ENCODE data around the gene SMIM14. TPM values are rescaled to one million over a fixed set of nuclear protein-coding genes. Genes with fewer than 3 reads are reported as not detected.
"Not testable (repeated sequence)": the region's sequence is repeated elsewhere in the genome, so short reads cannot be mapped to it uniquely, and the experiment has no call there.

Gene SMIM14
- polyA plus RNA-seq, 3 donors, result 55.0 to 60.8 (median 60.2) TPM

DNA sequence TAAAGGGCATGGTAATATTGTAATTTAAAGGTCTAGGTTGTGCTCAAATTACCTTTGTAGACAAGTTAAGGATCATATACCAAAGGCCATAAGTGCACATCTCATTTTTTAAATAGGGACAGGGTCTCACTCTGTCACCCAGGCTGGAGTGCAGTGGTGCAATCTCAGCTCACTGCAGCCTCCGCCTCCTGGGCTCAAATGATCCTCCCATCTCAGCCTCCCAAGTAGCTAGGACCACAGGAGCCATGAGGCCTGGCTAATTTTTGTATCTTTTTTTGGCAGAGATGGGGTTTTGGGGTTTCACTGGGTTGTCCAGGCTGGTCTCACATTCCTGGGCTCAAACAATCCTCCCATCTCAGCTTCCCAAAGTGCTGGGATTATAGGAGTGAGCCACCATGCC is 124.4 kb downstream of the SMIM14 start:
- not testable (repeated sequence) for DNase-seq (ENCODE audit: low read depth in 3 of 3, low spot score in 2 of 3)

DNA sequence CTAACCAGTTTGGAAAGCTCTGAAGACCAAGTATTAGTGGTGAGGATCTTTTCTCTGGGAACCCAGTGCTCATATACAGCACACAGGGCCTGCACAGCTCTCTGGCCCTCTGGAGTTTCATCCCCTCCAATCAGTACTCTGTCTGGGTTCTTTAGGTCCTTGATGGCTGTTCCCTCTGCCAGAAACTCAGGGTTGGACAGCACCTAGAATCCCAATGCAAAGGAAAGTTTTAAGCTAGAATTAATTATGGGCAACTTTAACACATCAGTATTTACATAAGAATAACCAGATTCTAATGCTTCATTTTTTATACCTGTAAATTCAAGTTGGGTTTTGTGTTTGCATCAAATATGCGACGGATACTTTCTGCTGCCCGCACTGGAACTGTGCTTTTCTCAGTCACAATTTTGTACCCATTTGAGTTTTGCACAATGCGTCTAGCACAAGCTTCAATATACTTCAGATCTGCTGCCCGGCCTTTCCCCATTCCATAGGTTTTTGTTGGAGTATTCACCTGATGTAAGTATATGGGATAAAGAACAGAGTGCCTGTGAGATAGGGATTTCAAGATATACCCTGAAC is 128.2 kb downstream of the SMIM14 start:
- DNase-seq (ENCODE audit: low read depth in 3 of 3, low spot score in 2 of 3), result no peak

DNA sequence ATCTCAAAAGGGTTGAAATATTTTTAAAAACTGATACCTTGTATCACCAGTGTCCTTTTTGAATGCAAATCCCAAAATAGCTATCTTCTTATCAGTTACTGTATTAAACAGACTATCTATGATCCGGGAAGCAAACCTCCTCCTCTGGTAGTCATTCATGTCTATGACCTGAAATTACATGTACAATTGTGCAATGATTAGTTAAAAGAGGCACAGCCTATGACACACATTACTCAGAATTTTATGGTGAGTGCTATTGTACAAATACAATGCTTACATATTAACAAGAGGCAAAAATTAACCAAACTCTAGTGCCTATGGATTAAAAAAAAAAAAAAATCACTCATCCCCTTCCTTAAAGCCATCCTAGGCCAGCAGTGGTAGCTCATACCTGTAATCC is 133.1 kb downstream of the SMIM14 start:
- no peak for DNase-seq (ENCODE audit: low read depth in 3 of 3, low spot score in 2 of 3)

DNA sequence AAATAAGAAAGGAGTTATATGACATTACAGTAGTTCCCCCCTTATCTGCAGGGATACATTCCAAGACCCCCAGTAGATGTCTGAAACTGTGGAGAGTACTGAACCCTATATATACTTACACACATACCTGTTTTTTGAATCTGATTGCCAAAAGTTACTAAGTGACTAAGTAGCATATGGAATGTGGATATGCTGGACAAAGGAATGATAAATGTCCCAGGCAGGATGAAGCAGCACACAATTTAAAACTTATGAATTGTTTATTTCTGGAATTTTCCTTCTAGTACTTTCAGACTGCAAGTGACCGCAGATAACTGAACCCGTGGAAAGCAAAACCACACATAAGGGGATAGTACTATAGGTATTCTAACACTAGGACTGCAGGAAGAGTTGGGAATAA is 134.1 kb downstream of the SMIM14 start:
- DNase-seq (ENCODE audit: low read depth in 3 of 3, low spot score in 2 of 3), result no peak

DNA sequence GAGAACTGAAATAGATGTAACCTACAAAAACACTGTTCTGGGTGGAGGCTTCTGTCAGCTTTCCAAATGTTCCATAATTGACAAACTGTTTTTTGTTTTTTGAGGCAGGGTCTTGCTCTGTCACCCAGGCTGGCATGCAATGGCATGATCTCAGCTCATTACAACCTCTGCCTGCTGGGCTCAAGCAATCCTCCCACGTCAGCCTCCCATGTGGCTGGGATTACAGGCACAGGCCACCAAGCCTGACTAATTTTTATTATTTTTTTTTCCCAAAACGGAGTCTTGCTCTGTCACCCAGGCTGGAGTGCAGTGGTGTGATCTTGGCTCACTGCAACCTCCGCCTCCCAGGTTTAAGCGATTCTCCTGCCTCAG is 136.0 kb downstream of the SMIM14 start:
- DNase-seq (ENCODE audit: low read depth in 3 of 3, low spot score in 2 of 3), result not testable (repeated sequence)

DNA sequence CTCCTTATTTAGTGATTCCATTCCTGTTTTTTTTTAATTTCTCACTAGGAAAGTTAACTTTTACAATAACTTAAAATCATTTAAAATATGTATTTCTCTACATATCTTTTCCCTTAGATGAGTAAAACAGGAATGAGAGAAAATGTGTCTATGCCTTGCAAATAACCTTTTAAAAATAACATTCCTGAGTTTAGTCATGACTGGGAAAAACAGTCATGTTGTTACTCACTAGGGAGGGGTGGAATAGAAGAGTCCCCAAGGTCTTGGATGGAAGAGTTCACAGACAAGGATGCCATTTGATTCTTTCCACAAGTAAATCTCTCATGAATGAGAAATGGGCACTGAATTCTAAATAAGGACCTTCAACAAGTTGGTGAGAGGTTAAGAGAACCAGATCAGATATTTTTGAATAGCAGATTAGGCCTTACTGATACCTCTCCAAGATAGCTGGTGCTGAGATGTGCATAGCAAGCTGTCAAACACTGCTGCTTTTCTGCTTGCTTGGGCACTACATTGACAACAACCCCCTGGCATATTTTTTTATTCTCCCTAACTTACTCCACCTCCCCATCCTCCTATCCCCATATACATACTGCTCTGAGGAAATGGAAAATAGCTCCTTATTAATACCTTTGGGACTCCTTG is 136.5 kb downstream of the SMIM14 start:
- no peak for DNase-seq (ENCODE audit: low read depth in 3 of 3, low spot score in 2 of 3)

DNA sequence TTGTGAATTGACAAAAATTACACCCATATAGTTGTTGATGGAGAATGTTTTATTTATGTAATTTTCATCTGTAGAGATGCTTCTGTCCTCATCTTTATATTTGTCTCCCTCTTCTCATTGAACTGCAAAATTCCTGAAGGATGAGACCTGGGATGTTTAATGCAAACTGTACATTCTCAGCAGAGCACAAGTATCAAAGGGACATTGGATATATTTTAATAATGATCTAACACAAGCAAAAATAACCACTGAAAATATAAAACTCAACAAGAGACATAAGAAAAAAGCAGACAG is 140.0 kb downstream of the SMIM14 start:
- no peak for DNase-seq (ENCODE audit: low read depth in 3 of 3, low spot score in 2 of 3)

DNA sequence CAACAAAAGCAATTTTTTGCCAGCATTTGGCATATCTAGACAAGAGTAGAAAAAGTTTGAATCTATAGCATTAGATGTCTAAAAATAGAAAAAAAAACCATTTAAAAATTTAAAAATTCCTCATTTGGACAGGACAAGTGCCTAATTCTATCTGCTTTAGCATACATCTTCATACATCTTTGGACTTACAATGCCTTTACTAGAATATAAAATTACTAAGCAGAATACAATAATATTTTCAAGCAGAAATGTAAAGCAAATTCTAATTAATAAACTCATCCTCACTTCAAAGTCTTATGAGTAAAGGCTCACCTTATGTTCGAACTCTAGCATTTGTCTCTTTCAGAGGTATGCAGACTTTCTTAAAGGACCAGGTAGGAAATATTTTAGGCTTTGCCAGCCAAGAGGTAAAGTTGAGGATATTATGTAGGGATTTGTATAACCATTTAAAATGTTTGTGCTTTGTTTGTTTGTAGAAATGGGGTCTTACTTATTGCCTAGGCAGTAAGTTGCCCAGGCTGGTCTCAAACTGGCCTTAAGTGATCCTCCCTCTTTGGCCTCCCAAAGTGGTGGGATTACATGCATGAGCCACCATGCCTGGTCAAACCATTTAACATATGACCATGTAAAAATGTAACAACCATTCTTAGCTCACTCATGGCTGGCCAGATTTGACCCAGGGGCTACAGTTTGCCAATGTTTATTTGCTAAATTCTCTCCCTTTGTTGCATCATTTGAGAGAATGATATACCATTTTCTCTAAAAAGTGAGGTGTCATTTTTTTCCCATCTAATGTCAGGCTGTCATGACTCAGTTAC is 140.5 kb downstream of the SMIM14 start:
- no peak for DNase-seq (ENCODE audit: low read depth in 3 of 3, low spot score in 2 of 3)

Other genes starting within 250 kb of the SMIM14 start
- under 1 TPM; 0.16 to 0.26 (median 0.19) TPM for gene KLB, start 231.9 kb downstream of the SMIM14 start, polyA plus RNA-seq (ENCODE audit: insufficient read length in 3 of 3)
- 1,000 to 10,000 TPM in 1 of 3 donors, 100 to 1,000 TPM in 2; 503 to 1,797 (median 560) TPM for gene RPL9, start 179.9 kb downstream of the SMIM14 start, polyA plus RNA-seq (ENCODE audit: insufficient read length in 3 of 3)
- 10 to 100 TPM; 23.9 to 27.7 (median 26.7) TPM for gene LIAS, start 179.8 kb downstream of the SMIM14 start, polyA plus RNA-seq (ENCODE audit: insufficient read length in 3 of 3)
- gene UGDH, start 111.4 kb downstream of the SMIM14 start, polyA plus RNA-seq (ENCODE audit: insufficient read length in 3 of 3), result 100 to 1,000 TPM in 1 of 3 donors, 10 to 100 TPM in 2; 98.2 to 106 (median 98.2) TPM
- 10 to 100 TPM; 89.0 to 95.1 (median 94.7) TPM for gene UBE2K, start 59.3 kb upstream of the SMIM14 start, polyA plus RNA-seq (ENCODE audit: insufficient read length in 3 of 3)

Measured in right renal cortex interstitium (tissue), 3 donors.